ENCODE data around the gene GLIS2.

The GLIS2 gene

GRCh38 chr16:4298761-4299522, 16.9 kb upstream of the GLIS2 start:
- peak; percentile 7 for DNase-seq (ENCODE audit: low spot score)

DNA sequence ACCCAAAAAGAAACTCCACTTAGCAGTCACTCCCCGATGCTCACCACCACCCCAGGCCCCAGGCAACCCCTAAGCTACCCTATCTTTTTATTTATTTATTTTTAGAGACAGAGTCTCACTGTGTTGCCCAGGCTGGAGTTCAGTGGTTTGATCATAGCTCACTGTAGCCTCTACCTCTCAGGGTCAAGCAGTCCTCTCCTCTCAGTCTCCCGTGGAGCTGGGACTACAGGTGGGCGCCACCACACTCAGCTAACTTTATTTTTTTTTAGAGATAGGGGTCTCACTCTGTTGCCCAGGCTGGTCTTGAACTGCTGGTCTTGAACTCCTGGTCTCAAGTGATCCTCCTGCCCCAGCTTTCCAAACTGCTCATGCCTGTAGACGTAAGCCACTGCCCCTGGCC, 14.7 kb upstream of the GLIS2 start:
- no peak for DNase-seq (ENCODE audit: low spot score)

- DNase-seq (ENCODE audit: low spot score): no peak
These were observed 13.9 kb upstream of the GLIS2 start for GRCh38 chr16:4301968-4302367.

DNA sequence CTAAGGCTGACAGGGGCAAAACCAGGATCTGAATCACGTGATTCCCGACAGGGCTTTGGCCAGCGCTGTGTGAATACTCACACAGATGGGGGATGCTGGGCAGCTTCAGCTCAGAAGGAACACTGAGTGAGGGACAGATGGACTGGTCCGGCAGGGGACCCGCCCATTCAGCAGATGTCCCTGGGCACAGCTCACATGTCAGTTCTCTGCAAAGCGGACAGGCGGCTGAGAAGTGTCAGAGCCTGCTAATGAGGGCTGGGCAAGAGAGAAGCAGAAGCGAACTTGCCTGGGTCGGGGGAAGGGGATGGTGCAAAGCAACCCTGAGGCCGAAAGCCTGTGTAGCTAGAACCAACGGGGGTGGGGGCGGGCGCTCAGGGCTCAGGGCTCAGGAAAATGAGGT, 11.9 kb upstream of the GLIS2 start:
- DNase-seq (ENCODE audit: low spot score): no peak

- DNase-seq (ENCODE audit: low spot score): peak; percentile 71
These were observed 9.2 kb upstream of the GLIS2 start for GRCh38 chr16:4306470-4307214.

DNA sequence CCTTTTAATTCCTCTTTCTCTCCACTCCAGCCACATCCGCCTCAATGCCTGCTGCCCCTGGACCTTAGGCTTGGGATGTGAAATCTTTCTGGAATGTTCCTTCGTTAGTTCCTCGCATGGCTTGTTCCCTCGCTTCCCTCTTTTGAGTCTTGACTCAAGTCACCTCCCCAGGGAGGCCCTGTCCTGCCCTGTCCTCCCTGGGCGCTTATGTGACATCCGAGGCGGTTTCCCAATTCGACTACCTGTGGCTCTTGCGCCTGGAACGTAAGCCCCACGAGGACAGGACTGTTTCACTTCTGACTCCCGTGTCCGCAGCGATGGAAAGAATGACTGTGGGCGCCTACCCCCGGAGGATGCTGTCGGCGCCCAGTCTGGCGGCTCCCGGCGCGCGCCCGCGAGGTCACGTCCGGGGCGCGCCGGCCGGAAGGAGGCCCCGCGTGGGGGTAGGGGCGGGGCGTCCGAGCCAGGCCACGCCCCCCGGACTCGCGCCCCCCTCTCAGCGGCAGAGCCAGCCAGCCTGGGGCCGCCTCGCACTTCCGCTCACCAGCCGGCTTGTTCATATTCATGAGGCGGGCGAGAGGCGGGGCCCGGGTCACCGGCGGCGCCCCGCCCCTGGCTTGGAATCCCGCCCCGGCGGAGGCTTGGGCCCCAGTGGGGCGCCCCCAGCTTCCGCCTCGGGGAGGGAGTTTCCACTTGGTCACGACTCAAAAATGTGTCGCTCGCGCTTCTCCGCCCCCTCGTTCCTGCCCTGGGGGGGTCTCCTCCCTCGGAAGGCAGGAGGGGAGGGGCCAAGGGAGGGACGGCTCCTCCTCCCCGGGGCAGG, 8.4 kb upstream of the GLIS2 start:
- peak; percentile 98 for DNase-seq (ENCODE audit: low spot score)

- DNase-seq (ENCODE audit: low spot score): no peak
These were observed 6.6 kb upstream of the GLIS2 start for GRCh38 chr16:4309102-4309832.

GRCh38 chr16:4309833-4310266, 6.0 kb upstream of the GLIS2 start:
- DNase-seq (ENCODE audit: low spot score): peak; percentile 82

GRCh38 chr16:4313563-4314531, 2.0 kb upstream of the GLIS2 start:
- peak; percentile 51 for DNase-seq (ENCODE audit: low spot score)

DNA sequence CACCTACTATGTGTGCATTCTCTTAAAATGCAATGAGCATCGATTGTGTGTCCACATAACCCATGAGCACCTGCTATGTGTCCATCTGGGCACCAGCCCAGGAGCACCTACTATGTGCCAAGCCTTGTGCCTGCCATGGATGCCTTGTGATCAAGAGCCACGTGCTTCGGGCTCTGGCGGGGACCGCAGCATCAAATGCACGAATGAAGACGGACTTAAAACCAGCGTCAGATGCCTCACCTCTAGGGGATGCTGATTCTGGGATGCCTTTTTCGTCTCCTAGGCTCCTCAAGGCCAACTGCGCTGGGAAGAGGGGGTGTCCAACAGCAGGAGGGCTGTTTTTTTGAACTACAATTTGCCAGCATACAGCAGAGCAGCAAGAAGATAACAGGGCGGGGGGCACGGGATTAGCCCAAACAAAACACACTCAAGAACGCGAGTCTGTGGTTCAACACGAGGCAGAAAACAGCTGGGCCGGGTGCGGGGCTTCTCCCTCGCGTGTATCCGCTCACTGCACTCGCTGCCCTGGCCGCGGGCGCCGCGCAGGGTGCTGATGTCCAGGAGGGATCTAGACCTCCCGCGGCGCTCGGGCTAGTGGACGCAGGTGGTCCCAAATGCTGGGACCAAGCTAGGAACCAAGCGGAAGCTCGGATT, 1.2 kb upstream of the GLIS2 start:
- DNase-seq (ENCODE audit: low spot score): no peak

DNA sequence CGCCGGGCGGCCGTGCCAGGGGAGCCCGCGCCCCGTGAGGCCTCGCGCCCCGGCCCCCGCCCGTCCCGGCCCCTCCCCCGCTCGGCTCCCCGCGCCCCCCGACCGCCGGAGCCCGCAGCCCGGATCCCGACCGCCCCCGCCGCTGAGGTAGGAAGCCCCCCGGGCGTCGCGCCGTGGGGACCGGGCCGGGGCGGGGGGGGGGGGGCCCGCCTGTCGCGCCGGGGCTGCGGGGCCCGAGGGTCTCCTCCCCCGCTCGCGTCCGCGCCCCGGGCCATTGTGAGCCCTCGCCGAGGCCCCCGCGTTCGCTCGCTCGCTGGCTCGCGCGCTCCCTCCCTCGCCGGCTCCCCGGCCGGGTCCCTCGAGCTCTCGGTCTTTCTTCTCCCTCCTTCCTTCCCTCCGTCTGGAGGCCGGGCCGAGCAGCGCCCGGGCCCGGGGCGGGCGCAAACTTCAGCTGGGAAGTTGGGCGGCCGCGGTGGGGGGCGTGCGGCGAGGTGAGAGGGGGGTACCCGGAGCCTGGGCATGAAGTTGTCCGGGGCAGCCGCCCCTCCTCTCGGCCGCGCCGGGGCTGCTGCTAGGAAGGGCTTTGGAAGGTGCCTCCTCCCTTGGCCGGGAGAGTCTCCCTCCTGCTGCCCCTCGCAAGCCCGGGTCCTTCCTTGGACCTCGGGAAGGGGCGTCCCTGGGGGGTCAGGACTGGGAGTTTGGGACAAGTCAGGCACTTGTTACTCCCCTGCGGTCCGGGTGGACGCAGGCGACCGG, 419 bp downstream of the GLIS2 start:
- no peak for DNase-seq (ENCODE audit: low spot score)

GRCh38 chr16:4316864-4317531, 1.1 kb downstream of the GLIS2 start:
- DNase-seq (ENCODE audit: low spot score): no peak

GRCh38 chr16:4317532-4318450, 1.9 kb downstream of the GLIS2 start:
- no peak for DNase-seq (ENCODE audit: low spot score)

DNA sequence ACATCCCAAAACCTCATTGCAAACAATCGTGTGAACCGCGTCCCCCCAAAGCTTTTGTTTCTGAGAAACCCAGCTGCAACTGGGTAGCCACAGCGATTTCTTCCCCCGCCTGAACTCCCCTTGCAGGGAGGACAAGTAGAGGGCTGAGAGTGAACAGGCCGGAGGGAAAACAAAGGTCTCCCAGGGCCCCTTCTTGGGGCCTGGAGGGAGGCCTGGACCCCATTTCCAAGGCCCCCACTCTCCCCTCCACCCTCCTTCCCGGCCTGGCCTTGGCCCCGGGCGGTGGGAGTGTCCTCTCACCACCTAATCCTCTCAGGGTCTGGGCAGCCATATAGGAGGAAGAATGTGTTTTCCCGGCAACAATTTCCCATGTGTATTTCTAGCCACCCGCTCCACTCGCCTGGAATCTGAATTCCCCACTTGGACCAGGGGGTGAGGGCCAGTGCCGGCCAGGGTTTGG, 2.6 kb downstream of the GLIS2 start:
- DNase-seq (ENCODE audit: low spot score): no peak

DNA sequence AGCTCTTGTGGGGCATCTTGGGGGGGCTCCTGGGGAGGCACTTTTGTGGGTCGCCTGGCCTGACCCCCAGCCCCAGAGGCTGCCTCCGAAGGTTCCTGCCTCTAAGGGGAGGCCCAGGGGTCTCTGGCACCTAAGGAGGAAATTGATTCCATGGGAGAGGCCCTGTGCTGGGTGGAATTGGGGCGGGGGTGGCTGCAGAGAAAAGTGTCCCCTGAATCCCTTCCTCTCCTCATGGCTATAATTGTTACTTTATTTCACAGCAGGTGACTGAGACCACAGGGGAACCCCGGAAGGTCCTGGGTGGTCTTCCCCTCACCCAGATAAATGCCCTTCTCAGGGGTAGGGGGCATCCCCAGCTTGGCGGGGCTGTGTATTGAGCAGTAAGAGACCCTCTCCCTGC, 3.1 kb downstream of the GLIS2 start:
- no peak for DNase-seq (ENCODE audit: low spot score)

DNA sequence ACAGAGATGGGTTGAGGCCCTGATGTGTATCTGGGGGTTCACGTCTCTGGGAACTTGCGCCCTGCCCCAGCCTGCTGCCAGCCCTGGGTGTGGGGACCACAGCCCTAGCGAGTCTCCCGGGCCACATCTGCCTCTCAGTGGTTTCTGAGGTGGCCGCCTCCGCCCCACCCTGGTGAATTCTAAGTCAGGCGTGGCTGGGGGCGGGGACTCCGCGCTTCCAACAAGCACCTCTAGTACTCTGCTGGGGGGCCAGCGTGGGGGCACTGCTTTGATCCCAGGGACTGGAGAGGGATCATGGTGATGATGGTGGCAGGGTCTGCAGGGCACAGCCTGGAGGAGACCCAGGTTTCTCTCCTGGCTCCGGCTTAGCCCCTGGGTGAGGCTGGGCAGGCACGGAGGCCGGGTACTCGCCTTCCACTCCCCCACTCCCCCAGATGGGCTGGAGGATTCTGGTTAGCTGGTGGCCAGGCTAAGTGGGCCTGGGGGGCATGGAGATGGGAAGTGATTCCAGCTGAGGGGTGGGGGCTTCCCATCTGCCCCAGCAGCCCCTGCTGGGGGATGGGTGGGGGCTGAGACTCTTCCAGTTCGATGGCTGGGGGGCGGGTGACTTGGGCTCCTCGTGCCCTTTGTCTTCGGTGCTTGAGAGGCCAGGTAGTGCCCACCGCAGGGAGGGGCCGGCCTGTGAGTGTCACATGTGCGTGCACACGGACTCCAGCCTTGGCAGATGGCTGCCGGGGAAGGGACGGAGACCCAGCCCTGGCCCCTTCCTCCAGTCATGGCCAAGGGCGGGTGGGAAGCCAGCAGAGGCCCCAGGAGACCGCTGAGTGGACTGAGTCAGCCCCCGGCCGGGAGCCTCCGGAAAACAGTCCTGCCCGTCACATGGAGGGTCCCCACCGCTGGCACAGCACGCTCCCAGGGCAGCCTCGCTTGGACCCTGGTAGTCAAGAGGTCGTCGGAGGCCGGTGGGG, 3.9 kb downstream of the GLIS2 start:
- DNase-seq (ENCODE audit: low spot score): no peak

Data from germinal center (tissue), 1 donor.